ENCODE data around the gene ZXDC.

ZXDC gene

GRCh38 chr3:126398423-126399350, 77.0 kb downstream of the ZXDC start:
- Histone ChIP-seq H3K4me1 (ENCODE audit: control insufficient read depth in 2 of 2, insufficient read depth in 2 of 2, low read length in 2 of 2) (no peaks in the 10 kb centered on the region), H3K27me3 (ENCODE audit: control insufficient read depth in 2 of 2, insufficient read depth in 2 of 2, low read length in 2 of 2) (peaks cover 2 to 6% of the 10 kb centered on the region in 2 donors), H3K4me3 (ENCODE audit: low read length in 2 of 2) (no peak overlapping the region), H3K9ac (ENCODE audit: low read depth in 1 of 2, low read length in 2 of 2) (no peak overlapping the region), H3K36me3 (ENCODE audit: control insufficient read depth in 2 of 2, insufficient read depth in 2 of 2, low read length in 2 of 2) (no peaks in the 10 kb centered on the region), H3K9me3 (ENCODE audit: control insufficient read depth in 2 of 2, low read length in 2 of 2) (no peaks in the 10 kb centered on the region), H3K27ac (ENCODE audit: low read depth in 2 of 2, low read length in 2 of 2) (no peak overlapping the region)

- H3K27me3 ChIP-seq (ENCODE audit: control insufficient read depth in 2 of 2, insufficient read depth in 2 of 2, low read length in 2 of 2), result peaks cover 8 to 12% of the 10 kb centered on the region in 2 donors
- no peaks in the 10 kb centered on the region for H3K36me3 ChIP-seq (ENCODE audit: control insufficient read depth in 2 of 2, insufficient read depth in 2 of 2, low read length in 2 of 2)
- no peaks in the 10 kb centered on the region for H3K9me3 ChIP-seq (ENCODE audit: control insufficient read depth in 2 of 2, low read length in 2 of 2)
- no peak overlapping the region for H3K27ac ChIP-seq (ENCODE audit: low read depth in 2 of 2, low read length in 2 of 2)
- no peaks in the 10 kb centered on the region for H3K4me1 ChIP-seq (ENCODE audit: control insufficient read depth in 2 of 2, insufficient read depth in 2 of 2, low read length in 2 of 2)
- H3K9ac ChIP-seq (ENCODE audit: low read depth in 1 of 2, low read length in 2 of 2), result no peak overlapping the region
- no peak overlapping the region for H3K4me3 ChIP-seq (ENCODE audit: low read length in 2 of 2)
These were observed 77.9 kb downstream of the ZXDC start for GRCh38 chr3:126397610-126398422.

- H3K4me1 ChIP-seq (ENCODE audit: control insufficient read depth in 2 of 2, insufficient read depth in 2 of 2, low read length in 2 of 2), result no peaks in the 10 kb centered on the region
- H3K27me3 ChIP-seq (ENCODE audit: control insufficient read depth in 2 of 2, insufficient read depth in 2 of 2, low read length in 2 of 2), result peaks cover 8 to 12% of the 10 kb centered on the region in 2 donors
- H3K9me3 ChIP-seq (ENCODE audit: control insufficient read depth in 2 of 2, low read length in 2 of 2), result no peaks in the 10 kb centered on the region
- H3K27ac ChIP-seq (ENCODE audit: low read depth in 2 of 2, low read length in 2 of 2), result no peak overlapping the region
- no peaks in the 10 kb centered on the region for H3K36me3 ChIP-seq (ENCODE audit: control insufficient read depth in 2 of 2, insufficient read depth in 2 of 2, low read length in 2 of 2)
- H3K4me3 ChIP-seq (ENCODE audit: low read length in 2 of 2), result no peak overlapping the region
- H3K9ac ChIP-seq (ENCODE audit: low read depth in 1 of 2, low read length in 2 of 2), result no peak overlapping the region
These were observed 79.2 kb downstream of the ZXDC start for GRCh38 chr3:126396536-126396935.

- Histone ChIP-seq H3K27me3 (ENCODE audit: control insufficient read depth in 2 of 2, insufficient read depth in 2 of 2, low read length in 2 of 2) (peaks cover 8 to 12% of the 10 kb centered on the region in 2 donors), H3K4me1 (ENCODE audit: control insufficient read depth in 2 of 2, insufficient read depth in 2 of 2, low read length in 2 of 2) (no peaks in the 10 kb centered on the region)
These were observed 79.7 kb downstream of the ZXDC start for GRCh38 chr3:126395846-126396513.

GRCh38 chr3:126394977-126395321, 80.7 kb downstream of the ZXDC start:
- H3K9me3 ChIP-seq (ENCODE audit: control insufficient read depth in 2 of 2, low read length in 2 of 2), result no peaks in the 10 kb centered on the region
- no peaks in the 10 kb centered on the region for H3K36me3 ChIP-seq (ENCODE audit: control insufficient read depth in 2 of 2, insufficient read depth in 2 of 2, low read length in 2 of 2)
- no peak overlapping the region for H3K4me3 ChIP-seq (ENCODE audit: low read length in 2 of 2)
- peaks cover 8 to 12% of the 10 kb centered on the region in 2 donors for H3K27me3 ChIP-seq (ENCODE audit: control insufficient read depth in 2 of 2, insufficient read depth in 2 of 2, low read length in 2 of 2)
- H3K9ac ChIP-seq (ENCODE audit: low read depth in 1 of 2, low read length in 2 of 2), result no peak overlapping the region
- H3K4me1 ChIP-seq (ENCODE audit: control insufficient read depth in 2 of 2, insufficient read depth in 2 of 2, low read length in 2 of 2), result no peaks in the 10 kb centered on the region
- H3K27ac ChIP-seq (ENCODE audit: low read depth in 2 of 2, low read length in 2 of 2), result no peak overlapping the region

More at GRCh38 chr3:126395846-126396513, 79.7 kb downstream of the ZXDC start:
- Histone ChIP-seq H3K9ac (ENCODE audit: low read depth in 1 of 2, low read length in 2 of 2) (no peak overlapping the region), H3K4me3 (ENCODE audit: low read length in 2 of 2) (no peak overlapping the region), H3K36me3 (ENCODE audit: control insufficient read depth in 2 of 2, insufficient read depth in 2 of 2, low read length in 2 of 2) (no peaks in the 10 kb centered on the region), H3K27ac (ENCODE audit: low read depth in 2 of 2, low read length in 2 of 2) (no peak overlapping the region), H3K9me3 (ENCODE audit: control insufficient read depth in 2 of 2, low read length in 2 of 2) (no peaks in the 10 kb centered on the region)

DNA sequence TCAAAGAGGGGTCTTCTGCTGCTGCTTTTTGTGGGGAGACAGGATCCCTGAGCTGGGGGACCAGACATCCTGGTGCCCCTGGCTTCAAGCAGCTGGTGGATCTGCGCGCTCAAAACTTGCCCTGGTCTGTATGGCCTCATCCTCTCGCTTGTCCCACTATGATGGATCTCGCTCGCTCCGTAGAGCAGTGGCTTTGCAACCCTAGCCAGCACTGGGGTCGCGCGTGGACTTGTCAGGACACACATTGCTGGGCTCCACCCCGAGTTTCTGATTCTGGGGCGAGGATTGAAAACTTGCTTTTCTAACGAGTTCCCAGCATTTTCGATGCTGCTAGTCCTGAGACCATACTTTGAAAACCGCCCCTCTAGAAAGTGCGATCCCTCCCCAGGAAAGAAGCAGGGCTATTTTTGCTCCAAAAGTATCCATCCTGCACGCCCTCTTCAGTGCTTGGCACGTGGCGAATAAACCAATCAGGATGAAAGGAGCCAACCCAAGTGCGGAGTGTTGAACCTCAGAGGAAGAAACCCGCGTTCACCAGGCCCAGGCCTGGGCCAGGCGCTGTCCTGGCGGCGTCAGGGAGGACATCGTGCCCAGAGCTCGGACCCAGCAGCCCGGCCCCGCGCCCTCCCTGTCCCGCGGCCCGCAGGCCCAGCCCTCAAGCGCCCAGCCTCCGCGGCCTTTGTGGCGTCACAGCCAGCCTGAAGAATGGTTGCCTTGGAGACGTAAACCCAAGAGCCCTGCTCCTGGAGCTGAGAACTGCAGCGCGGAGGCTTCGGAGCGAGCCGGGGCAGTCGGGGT, 81.3 kb downstream of the ZXDC start, which contains the start of gene CFAP100:
CFAP100 (plus strand) TSS at position 731 of the 798 bp plus-strand sequence. CDS start 1,092 bp downstream, outside the sequence.
- H3K4me1 ChIP-seq (ENCODE audit: control insufficient read depth in 2 of 2, insufficient read depth in 2 of 2, low read length in 2 of 2), result peaks cover 0 to 3% of the 10 kb centered on the region in 2 donors
- no peak within 1 kb of the TSS for H3K27ac ChIP-seq (ENCODE audit: low read depth in 2 of 2, low read length in 2 of 2)
- H3K27me3 ChIP-seq (ENCODE audit: control insufficient read depth in 2 of 2, insufficient read depth in 2 of 2, low read length in 2 of 2), result peaks cover 8 to 12% of the 10 kb centered on the region in 2 donors
- H3K4me3 ChIP-seq (ENCODE audit: low read length in 2 of 2), result no peak within 1 kb of the TSS
- no peak within 1 kb of the TSS for H3K9ac ChIP-seq (ENCODE audit: low read depth in 1 of 2, low read length in 2 of 2)
- no peaks in the 10 kb centered on the region for H3K36me3 ChIP-seq (ENCODE audit: control insufficient read depth in 2 of 2, insufficient read depth in 2 of 2, low read length in 2 of 2)
- H3K9me3 ChIP-seq (ENCODE audit: control insufficient read depth in 2 of 2, low read length in 2 of 2), result no peaks in the 10 kb centered on the region

DNA sequence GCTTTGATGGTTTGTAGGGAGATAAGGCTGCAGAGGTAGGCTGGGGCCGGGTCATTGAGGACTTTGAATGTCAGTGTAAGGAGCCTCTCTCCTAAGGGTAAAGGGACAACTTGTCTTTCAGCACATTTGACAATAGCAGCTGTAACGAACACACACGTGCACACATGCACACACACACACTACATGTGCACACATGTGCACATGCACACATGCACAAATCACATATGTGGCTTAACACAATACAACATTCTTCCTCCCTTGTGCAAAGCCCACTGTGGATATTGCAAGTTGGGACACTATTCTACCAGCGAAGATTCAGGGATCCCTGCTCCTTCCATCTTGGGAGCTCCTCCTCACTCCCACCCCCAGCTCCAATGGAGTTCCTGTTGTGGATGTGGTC, 82.1 kb downstream of the ZXDC start:
- peaks cover 8 to 12% of the 10 kb centered on the region in 2 donors for H3K27me3 ChIP-seq (ENCODE audit: control insufficient read depth in 2 of 2, insufficient read depth in 2 of 2, low read length in 2 of 2)
- no peak overlapping the region for H3K9ac ChIP-seq (ENCODE audit: low read depth in 1 of 2, low read length in 2 of 2)
- H3K36me3 ChIP-seq (ENCODE audit: control insufficient read depth in 2 of 2, insufficient read depth in 2 of 2, low read length in 2 of 2), result no peaks in the 10 kb centered on the region
- H3K4me1 ChIP-seq (ENCODE audit: control insufficient read depth in 2 of 2, insufficient read depth in 2 of 2, low read length in 2 of 2), result peaks cover 0 to 7% of the 10 kb centered on the region in 2 donors
- no peak overlapping the region for H3K27ac ChIP-seq (ENCODE audit: low read depth in 2 of 2, low read length in 2 of 2)
- H3K9me3 ChIP-seq (ENCODE audit: control insufficient read depth in 2 of 2, low read length in 2 of 2), result no peaks in the 10 kb centered on the region
- H3K4me3 ChIP-seq (ENCODE audit: low read length in 2 of 2), result no peak overlapping the region

DNA sequence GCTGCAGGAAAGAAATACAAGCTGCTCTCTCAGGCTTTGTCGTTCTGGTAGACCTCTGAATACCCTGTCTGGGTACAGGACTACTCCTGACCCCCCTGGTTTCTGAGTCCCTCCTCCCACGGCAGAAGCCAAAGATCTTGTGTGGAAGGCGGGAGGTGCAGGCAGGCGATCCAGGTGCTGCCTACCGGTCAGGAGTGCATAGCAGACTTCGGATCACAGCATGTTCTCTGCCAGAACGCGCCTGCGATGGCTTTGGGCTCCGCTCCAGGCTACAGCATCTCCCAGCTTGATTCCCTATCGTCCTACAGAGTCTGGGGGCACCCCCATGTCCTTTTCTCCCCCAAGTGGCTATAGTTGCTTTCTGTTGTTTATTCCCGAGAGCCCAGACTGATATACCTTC, 83.4 kb downstream of the ZXDC start:
- H3K36me3 ChIP-seq (ENCODE audit: control insufficient read depth in 2 of 2, insufficient read depth in 2 of 2, low read length in 2 of 2), result no peaks in the 10 kb centered on the region
- H3K27ac ChIP-seq (ENCODE audit: low read depth in 2 of 2, low read length in 2 of 2), result no peak overlapping the region
- peaks cover 8 to 12% of the 10 kb centered on the region in 2 donors for H3K27me3 ChIP-seq (ENCODE audit: control insufficient read depth in 2 of 2, insufficient read depth in 2 of 2, low read length in 2 of 2)
- H3K4me3 ChIP-seq (ENCODE audit: low read length in 2 of 2), result no peak overlapping the region
- H3K4me1 ChIP-seq (ENCODE audit: control insufficient read depth in 2 of 2, insufficient read depth in 2 of 2, low read length in 2 of 2), result peaks cover 0 to 7% of the 10 kb centered on the region in 2 donors
- H3K9me3 ChIP-seq (ENCODE audit: control insufficient read depth in 2 of 2, low read length in 2 of 2), result no peaks in the 10 kb centered on the region
- H3K9ac ChIP-seq (ENCODE audit: low read depth in 1 of 2, low read length in 2 of 2), result no peak overlapping the region

GRCh38 chr3:126391631-126392030, 84.1 kb downstream of the ZXDC start:
- no peak overlapping the region for H3K27ac ChIP-seq (ENCODE audit: low read depth in 2 of 2, low read length in 2 of 2)
- H3K9ac ChIP-seq (ENCODE audit: low read depth in 1 of 2, low read length in 2 of 2), result no peak overlapping the region
- H3K4me1 ChIP-seq (ENCODE audit: control insufficient read depth in 2 of 2, insufficient read depth in 2 of 2, low read length in 2 of 2), result peaks cover 0 to 7% of the 10 kb centered on the region in 2 donors
- H3K4me3 ChIP-seq (ENCODE audit: low read length in 2 of 2), result no peak overlapping the region
- peaks cover 8 to 12% of the 10 kb centered on the region in 2 donors for H3K27me3 ChIP-seq (ENCODE audit: control insufficient read depth in 2 of 2, insufficient read depth in 2 of 2, low read length in 2 of 2)
- no peaks in the 10 kb centered on the region for H3K36me3 ChIP-seq (ENCODE audit: control insufficient read depth in 2 of 2, insufficient read depth in 2 of 2, low read length in 2 of 2)
- H3K9me3 ChIP-seq (ENCODE audit: control insufficient read depth in 2 of 2, low read length in 2 of 2), result no peaks in the 10 kb centered on the region

Data from mucosa of rectum (tissue), 2 donors.